Right cardiac atrium (tissue), 5 donors: ENCODE measurements around the gene SH2B3. TPM values are rescaled to one million over a fixed set of nuclear protein-coding genes. Genes with fewer than 3 reads are reported as not detected.
A peak's percentile ranks its signal among the peaks of the same experiment; 100 is the strongest.
"Not testable (repeated sequence)": the region's sequence is repeated elsewhere in the genome, so short reads cannot be mapped to it uniquely, and the experiment has no call there.

Experiments
- ATAC-seq, 2 donors: fragments of 200-7000 bp; cut with Tn5 transposase; one replicate each; pipeline versions ENCODE4 v1.8.0 to v1.9.1; 2020; ENCODE audit warnings: moderate library complexity in 2 of 2, mild to moderate bottlenecking in 1 of 2
- DNase-seq, 3 donors: peaks; one replicate each; pipeline ENCODE4 v3.0.0-alpha.2; 2020
- H3K27ac ChIP-seq: one replicate; pipeline ENCODE4 v1.5.1; 2013; ENCODE audit warnings: mild to moderate bottlenecking, low read length, control low read depth, moderate library complexity
- H3K27me3 ChIP-seq: one replicate; pipeline ENCODE4 v1.6.1; 2013; ENCODE audit not compliant: control insufficient read depth, insufficient read depth
- H3K4me1 ChIP-seq: one replicate; pipeline ENCODE4 v1.6.1; 2013; ENCODE audit warnings: low read length; ENCODE audit not compliant: control insufficient read depth, insufficient read depth
- H3K4me3 ChIP-seq: one replicate; pipeline ENCODE4 v1.5.1; 2013; ENCODE audit warnings: low read length, control low read depth
- H3K9me3 ChIP-seq: one replicate; pipeline ENCODE4 v1.6.1; 2013; ENCODE audit warnings: low read length; ENCODE audit not compliant: control insufficient read depth
- WGBS: extraction: QIAGEN DNeasy Blood & Tissue Kit; methylation state at CpG from one replicate; pipeline ENCODE4 v1.1.7; 2013; 5-methylcytosine and 5-hydroxymethylcytosine counted together
- intact Hi-C, 4 donors: fragments of 100-400 bp; cut with DNase I; formaldehyde crosslinking; loops; one replicate each; pipeline versions ENCODE4 v1.11.0 to v1.14.0; 2022 to 2023
- polyA plus RNA-seq: library from polyadenylated mRNA; stranded (reverse); fragments of 200-250 nt; gene quantifications from one replicate; pipeline ENCODE4 v1.2.3, GENCODE V29; 2013
- total RNA-seq, 4 donors: library from RNA; stranded (reverse); fragmentation: NEBNext Ultra II Directional; extraction: Animal tissue kit (Norgen Biotek cat#: 25700); gene quantifications; one replicate each; pipeline ENCODE4 v1.2.1, GENCODE V29; 2021
- donor health status: healthy with polysubstance abuse.
- donor health status: DM: no; HTN: yes; CAD: no.
- donor health status: DM: no; HTN: no; CAD: no.
- donor health status: DM: no; HTN: yes; CAD: no; lungs with severe emphysema.
- donor health status: DM: yes; HTN: yes; CAD: no.

SH2B3 gene
- total and polyA plus RNA-seq, 5 donors: 10.3 to 31.2 (median 28.9) TPM

- Histone ChIP-seq H3K4me1 (peaks cover 3% of the 10 kb centered on the region), H3K27me3 (no peaks in the 10 kb centered on the region), H3K27ac (no peak overlapping the region), H3K9me3 (no peaks in the 10 kb centered on the region), H3K4me3 (no peak overlapping the region)
- intact Hi-C loops: no loop called here
- no peak for DNase-seq
- WGBS: 92% methylated on average over 6 of the region's 6 CpGs
- ATAC-seq: no peak
Measured at GRCh38 chr12:111401167-111401605, 4.5 kb upstream of the SH2B3 start.

GRCh38 chr12:111402490-111402824 lies 3.3 kb upstream of the SH2B3 start:
- intact Hi-C loops, ATAC-seq, DNase-seq, H3K9me3 ChIP-seq, H3K27ac ChIP-seq, H3K27me3 ChIP-seq, H3K4me1 ChIP-seq, H3K4me3 ChIP-seq: not testable (repeated sequence)
- 84% methylated on average over 9 of the region's 9 CpGs for WGBS

DNA sequence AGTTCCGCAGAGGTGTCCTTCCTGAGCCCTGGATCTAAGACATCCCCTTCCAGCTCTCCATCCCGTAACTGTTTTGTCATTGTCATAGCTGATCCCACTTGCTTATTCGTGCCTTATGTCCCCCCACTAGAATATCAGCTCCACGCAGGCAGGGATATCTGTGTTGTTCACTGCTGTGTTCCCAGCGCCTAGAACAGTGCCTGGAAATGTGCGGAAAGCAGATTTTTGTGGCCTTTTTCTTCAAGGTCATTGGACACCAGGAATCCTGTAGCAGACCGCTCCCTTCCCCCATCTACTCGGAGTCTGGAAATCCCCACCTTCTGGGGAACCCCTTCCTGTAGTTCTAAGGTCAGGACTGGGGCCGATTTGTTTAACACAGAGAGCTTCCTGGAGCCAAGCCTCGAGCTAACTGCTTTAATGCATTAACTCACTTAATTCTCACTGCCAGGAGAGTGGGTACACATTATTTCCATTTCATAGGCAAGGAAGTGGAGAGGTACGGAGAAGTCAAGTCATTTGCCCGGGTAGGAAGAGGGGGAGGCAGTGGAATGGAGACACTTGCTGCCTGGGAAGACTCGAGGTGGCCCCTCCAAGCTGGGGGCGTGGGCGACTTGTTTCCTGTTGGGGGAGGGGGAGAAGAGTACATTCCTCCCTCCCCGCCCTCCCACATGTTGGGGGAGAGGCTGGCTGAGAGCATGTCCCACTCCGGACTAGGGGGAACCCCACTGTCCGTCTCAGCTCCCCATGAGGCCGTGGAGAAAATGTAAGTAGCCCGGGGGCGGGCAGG lies 1.2 kb upstream of the SH2B3 start:
- H3K27ac ChIP-seq: peak overlapping the region; percentile 39
- intact Hi-C loops: loop anchor here in 1 of 4 donors (5.0 kb wide), 1 partner anchor 43 kb away; no protein-coding TSS in a partner anchor
- WGBS: 35% methylated on average over 21 of the region's 21 CpGs
- H3K27me3 ChIP-seq: no peaks in the 10 kb centered on the region
- peaks cover 13% of the 10 kb centered on the region for H3K4me1 ChIP-seq
- ATAC-seq: peak in 1 of 2 donors; percentile 17
- no peaks in the 10 kb centered on the region for H3K9me3 ChIP-seq
- peak; percentile 61 to 75 (median 71) for DNase-seq
- H3K4me3 ChIP-seq: peak overlapping the region; percentile 79

- Histone ChIP-seq H3K9me3 (no peaks in the 10 kb centered on the region), H3K4me1 (peaks cover 20% of the 10 kb centered on the region), H3K27ac (peak overlapping the region; percentile 4), H3K4me3 (peak overlapping the region; percentile 79), H3K27me3 (no peaks in the 10 kb centered on the region)
- DNase-seq (peak; percentile 95 to 98 (median 97)), ATAC-seq (peak; percentile 85 to 90)
- 1% methylated on average over 59 of the region's 59 CpGs for WGBS
- intact Hi-C loops: loop anchor here in 1 of 4 donors (5.0 kb wide), 1 partner anchor 42 kb away; no protein-coding TSS in a partner anchor
Measured at GRCh38 chr12:111405149-111405858, 419 bp upstream of the SH2B3 start.

- peak in 2 of 3 donors; percentile 70 to 85 for DNase-seq
- H3K27me3 ChIP-seq: no peaks in the 10 kb centered on the region
- H3K4me1 ChIP-seq: peaks cover 32% of the 10 kb centered on the region
- ATAC-seq: no peak
- intact Hi-C loops: loop anchor here in 1 of 4 donors (5.0 kb wide), 1 partner anchor 41 kb away; no protein-coding TSS in a partner anchor
- 11% methylated on average over 34 of the region's 34 CpGs for WGBS
- H3K4me3 ChIP-seq: peak overlapping the region; percentile 79
- H3K27ac ChIP-seq: peak overlapping the region; percentile 75
- no peaks in the 10 kb centered on the region for H3K9me3 ChIP-seq
Measured at GRCh38 chr12:111406474-111407376, 1.0 kb downstream of the SH2B3 start.

- intact Hi-C loops: loop anchor here in 1 of 4 donors (5.0 kb wide), 1 partner anchor 40 kb away; no protein-coding TSS in a partner anchor
- ATAC-seq (no peak), DNase-seq (peak in 1 of 3 donors; percentile 41)
- Histone ChIP-seq H3K4me1 (peaks cover 36% of the 10 kb centered on the region), H3K4me3 (peak overlapping the region; percentile 79), H3K27ac (peak overlapping the region; percentile 16), H3K9me3 (no peaks in the 10 kb centered on the region), H3K27me3 (no peaks in the 10 kb centered on the region)
- WGBS: 35% methylated on average over 9 of the region's 9 CpGs
Measured at GRCh38 chr12:111407377-111408115, 1.8 kb downstream of the SH2B3 start.

GRCh38 chr12:111408116-111408440 lies 2.4 kb downstream of the SH2B3 start:
- DNase-seq: no peak
- no peak for ATAC-seq
- Histone ChIP-seq H3K4me3 (no peak overlapping the region), H3K27ac (no peak overlapping the region), H3K27me3 (no peaks in the 10 kb centered on the region), H3K9me3 (no peaks in the 10 kb centered on the region), H3K4me1 (peaks cover 36% of the 10 kb centered on the region)
- WGBS: 63% methylated on average over 1 of the region's 1 CpG
- intact Hi-C loops: loop anchor here in 1 of 4 donors (5.0 kb wide), 1 partner anchor 39 kb away; no protein-coding TSS in a partner anchor

DNA sequence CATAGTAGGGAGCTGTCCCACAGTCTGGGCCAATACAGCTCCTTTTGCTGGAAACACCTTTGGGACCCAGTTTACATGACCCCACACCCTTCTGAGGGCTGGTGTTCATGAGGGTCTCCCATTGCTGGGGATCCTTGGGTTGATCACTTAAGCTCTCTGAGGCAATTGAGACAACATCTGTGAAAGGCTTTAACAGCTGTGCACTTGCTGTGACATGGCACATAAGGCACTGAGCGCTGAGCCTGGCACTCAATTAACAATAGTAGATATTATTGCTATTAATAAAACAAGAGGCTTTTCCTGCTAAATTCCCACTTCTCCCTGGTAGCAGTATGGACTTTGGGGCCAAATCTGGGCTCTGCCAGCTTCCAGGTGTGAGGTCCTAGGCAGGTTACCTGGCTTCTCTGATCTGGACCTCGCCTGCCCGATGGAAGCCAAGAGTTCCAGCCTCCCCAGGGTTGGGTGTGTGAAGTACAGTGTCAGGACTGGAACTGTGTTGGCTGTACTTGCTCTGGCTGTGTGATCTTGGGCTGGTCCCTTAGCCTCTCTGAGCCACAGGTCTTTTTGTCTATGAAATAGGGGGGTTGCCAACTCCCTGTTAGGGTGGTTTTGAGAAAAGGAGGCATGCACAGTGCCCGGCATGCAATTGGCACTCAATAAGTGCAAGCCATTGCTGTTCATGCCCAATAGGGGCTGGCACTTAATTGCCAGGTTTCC lies 3.1 kb downstream of the SH2B3 start:
- DNase-seq (peak in 1 of 3 donors; percentile 50), ATAC-seq (no peak)
- no peaks in the 10 kb centered on the region for H3K27me3 ChIP-seq
- H3K9me3 ChIP-seq: no peaks in the 10 kb centered on the region
- intact Hi-C loops: loop anchor here in 1 of 4 donors (5.0 kb wide), 1 partner anchor 38 kb away; no protein-coding TSS in a partner anchor
- H3K27ac ChIP-seq: peak overlapping the region; percentile 50
- H3K4me1 ChIP-seq: peaks cover 38% of the 10 kb centered on the region
- 67% methylated on average over 4 of the region's 4 CpGs for WGBS
- H3K4me3 ChIP-seq: no peak overlapping the region

- no peak overlapping the region for H3K4me3 ChIP-seq
- DNase-seq: peak; percentile 63 to 83 (median 80)
- H3K4me1 ChIP-seq: peaks cover 41% of the 10 kb centered on the region
- 25% methylated on average over 15 of the region's 15 CpGs for WGBS
- peak overlapping the region; percentile 76 for H3K27ac ChIP-seq
- intact Hi-C loops: loop anchor here in 1 of 4 donors (5.0 kb wide), 1 partner anchor 38 kb away; no protein-coding TSS in a partner anchor
- peak in 1 of 2 donors; percentile 2 for ATAC-seq
- H3K9me3 ChIP-seq: no peaks in the 10 kb centered on the region
- H3K27me3 ChIP-seq: no peaks in the 10 kb centered on the region
Measured at GRCh38 chr12:111409403-111409779, 3.7 kb downstream of the SH2B3 start.
